ENCODE measurements around the gene NADK.

NADK gene

GRCh38 chr1:1777950-1778662 lies at the start of gene NADK:
NADK (minus strand) TSS chr1:1778470; CDS start chr1:1765406, 13,064 bp downstream.
- DNase-seq (ENCODE audit: low read depth) = no peak
- H3K4me3 ChIP-seq (ENCODE audit: low read depth, low read length) = peak within 1 kb of the TSS; percentile 83
- no peak for TF ChIP-seq CTCF (IDR thresholded peaks at IDR 0.05; ENCODE audit: control insufficient read depth, extremely low read depth, insufficient read depth)

- DNase-seq (ENCODE audit: low read depth) = no peak
- no peak overlapping the region for H3K4me3 ChIP-seq (ENCODE audit: low read depth, low read length)
- TF ChIP-seq CTCF (IDR thresholded peaks at IDR 0.05; ENCODE audit: control insufficient read depth, extremely low read depth, insufficient read depth) = no peak
Measured at GRCh38 chr1:1827089-1827848, 49.0 kb upstream of the NADK start.

GRCh38 chr1:1826356-1827088 lies 48.3 kb upstream of the NADK start:
- no peak for TF ChIP-seq CTCF (IDR thresholded peaks at IDR 0.05; ENCODE audit: control insufficient read depth, extremely low read depth, insufficient read depth)
- no peak for DNase-seq (ENCODE audit: low read depth)
- H3K4me3 ChIP-seq (ENCODE audit: low read depth, low read length) = no peak overlapping the region

- DNase-seq (ENCODE audit: low read depth) = no peak
- no peak for TF ChIP-seq CTCF (IDR thresholded peaks at IDR 0.05; ENCODE audit: control insufficient read depth, extremely low read depth, insufficient read depth)
- H3K4me3 ChIP-seq (ENCODE audit: low read depth, low read length) = no peak overlapping the region
Measured at GRCh38 chr1:1825217-1825616, 46.9 kb upstream of the NADK start.

GRCh38 chr1:1819762-1820161 lies 41.5 kb upstream of the NADK start:
- H3K4me3 ChIP-seq (ENCODE audit: low read depth, low read length) = no peak overlapping the region
- DNase-seq (ENCODE audit: low read depth) = no peak
- TF ChIP-seq CTCF (IDR thresholded peaks at IDR 0.05; ENCODE audit: control insufficient read depth, extremely low read depth, insufficient read depth) = no peak

- no peak overlapping the region for H3K4me3 ChIP-seq (ENCODE audit: low read depth, low read length)
- no peak for DNase-seq (ENCODE audit: low read depth)
- no peak for TF ChIP-seq CTCF (IDR thresholded peaks at IDR 0.05; ENCODE audit: control insufficient read depth, extremely low read depth, insufficient read depth)
Measured at GRCh38 chr1:1817221-1817620, 39.0 kb upstream of the NADK start.
